Gastroesophageal sphincter (tissue), 4 donors: Measurements from ENCODE around the gene BPIFA3. TPM values are rescaled to one million over a fixed set of nuclear protein-coding genes. Genes with fewer than 3 reads are reported as not detected.

Experiments
- ATAC-seq: fragments of 150-250 bp; one replicate; pipeline ENCODE4 v1.9.1; 2016; ENCODE audit warnings: mild to moderate bottlenecking, moderate library complexity
- H3K27ac ChIP-seq, 4 donors: fragments of 200-600 bp; sonication (generic) in 3 of 4; 1 replicate in 3 of 4; 2 replicates in 1 of 4; pipeline ENCODE4 v1.5.1; 2016 to 2019
- H3K27me3 ChIP-seq: fragments of 200-600 bp; sonication (generic); one replicate; pipeline ENCODE4 v1.5.1; 2019
- H3K36me3 ChIP-seq, 2 donors: fragments of 200-600 bp; sonication (generic); one replicate each; pipeline ENCODE4 v1.5.1; 2019; ENCODE audit warnings: control low read depth in 1 of 2
- H3K4me1 ChIP-seq, 3 donors: fragments of 200-600 bp; sonication (generic); 1 replicate in 2 of 3; 2 replicates in 1 of 3; pipeline ENCODE4 v1.5.1; 2016 to 2019; ENCODE audit warnings: control low read depth in 2 of 3
- H3K4me3 ChIP-seq, 2 donors: fragments of 200-600 bp; sonication (generic); one replicate each; pipeline ENCODE4 v1.5.1; 2019; ENCODE audit warnings: mild to moderate bottlenecking in 1 of 2, moderate library complexity in 1 of 2
- H3K9me3 ChIP-seq, 3 donors: fragments of 200-600 bp; sonication (generic); one replicate each; pipeline ENCODE4 v1.5.1; 2017 to 2019; ENCODE audit warnings: control low read depth in 2 of 3
- EP300 ChIP-seq: sonication (generic); formaldehyde crosslinking; IDR thresholded peaks from one replicate; pipeline ENCODE4 v1.6.1; 2017; ENCODE audit warnings: antibody characterized with exemption, mild to moderate bottlenecking
- POLR2A ChIP-seq, 2 donors: fragments of 450-650 bp; IDR thresholded peaks; one replicate each; pipeline ENCODE4 v1.6.1; 2017; ENCODE audit warnings: antibody characterized with exemption in 2 of 2, mild to moderate bottlenecking in 2 of 2, moderate library complexity in 1 of 2
- POLR2AphosphoS5 ChIP-seq: sonication (generic); formaldehyde crosslinking; IDR thresholded peaks from one replicate; pipeline ENCODE4 v1.6.1; 2017; ENCODE audit warnings: antibody characterized with exemption
- WGBS, 2 donors: methylation state at CpG; one replicate each; pipeline ENCODE4 v1.1.5; 2018; ENCODE audit warnings: low coverage in 1 of 2; 5-methylcytosine and 5-hydroxymethylcytosine counted together
- total RNA-seq, 4 donors: library from RNA; depleted of rRNA; stranded (reverse); fragments of >200 nt; gene quantifications; one replicate each; pipeline ENCODE4 v1.1.0, GENCODE V29; 2016
- TF ChIP-seq, protein P1 (sequence below), 4 experiments: fragments of 200-600 bp in 2 of 4; fragments of 450-650 bp in 2 of 4; sonication (generic) in 1 of 4; IDR thresholded peaks; one replicate each; pipeline ENCODE4 v1.5.1; 2017 to 2019; ENCODE audit warnings: antibody characterized with exemption in 4 of 4, mild to moderate bottlenecking in 2 of 4, moderate library complexity in 2 of 4

Gene BPIFA3
- total RNA-seq, 4 donors from 2014 or later: not detected

DNA sequence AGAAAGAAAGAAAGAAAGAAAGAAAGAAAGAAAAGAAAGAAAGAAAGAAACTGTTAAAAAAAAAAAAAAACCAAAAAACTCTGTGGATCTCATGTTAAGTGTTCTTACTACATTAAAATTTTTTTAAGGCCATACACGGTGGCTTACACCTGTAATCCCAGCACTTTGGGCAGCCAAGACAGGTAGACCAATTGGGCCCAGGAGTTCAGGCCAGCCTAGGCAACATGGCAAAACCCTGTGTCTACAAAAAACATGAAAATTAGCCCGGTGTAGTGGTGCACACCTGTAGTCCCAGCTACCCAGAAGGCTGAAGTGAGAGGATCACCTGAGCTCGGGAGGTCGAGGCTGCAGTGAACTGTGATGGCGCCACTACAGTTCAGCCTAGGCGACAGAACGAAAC, 14.1 kb downstream of the BPIFA3 start:
- TF ChIP-seq, protein P1, sequence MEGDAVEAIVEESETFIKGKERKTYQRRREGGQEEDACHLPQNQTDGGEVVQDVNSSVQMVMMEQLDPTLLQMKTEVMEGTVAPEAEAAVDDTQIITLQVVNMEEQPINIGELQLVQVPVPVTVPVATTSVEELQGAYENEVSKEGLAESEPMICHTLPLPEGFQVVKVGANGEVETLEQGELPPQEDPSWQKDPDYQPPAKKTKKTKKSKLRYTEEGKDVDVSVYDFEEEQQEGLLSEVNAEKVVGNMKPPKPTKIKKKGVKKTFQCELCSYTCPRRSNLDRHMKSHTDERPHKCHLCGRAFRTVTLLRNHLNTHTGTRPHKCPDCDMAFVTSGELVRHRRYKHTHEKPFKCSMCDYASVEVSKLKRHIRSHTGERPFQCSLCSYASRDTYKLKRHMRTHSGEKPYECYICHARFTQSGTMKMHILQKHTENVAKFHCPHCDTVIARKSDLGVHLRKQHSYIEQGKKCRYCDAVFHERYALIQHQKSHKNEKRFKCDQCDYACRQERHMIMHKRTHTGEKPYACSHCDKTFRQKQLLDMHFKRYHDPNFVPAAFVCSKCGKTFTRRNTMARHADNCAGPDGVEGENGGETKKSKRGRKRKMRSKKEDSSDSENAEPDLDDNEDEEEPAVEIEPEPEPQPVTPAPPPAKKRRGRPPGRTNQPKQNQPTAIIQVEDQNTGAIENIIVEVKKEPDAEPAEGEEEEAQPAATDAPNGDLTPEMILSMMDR (IDR thresholded peaks at IDR 0.05): no peak
- TF ChIP-seq POLR2A (IDR thresholded peaks at IDR 0.05) (no peak), POLR2AphosphoS5 (no peak), EP300 (no peak)
- Histone ChIP-seq H3K27me3 (peaks cover 80% of the 10 kb centered on the region), H3K4me1 (no peaks in the 10 kb centered on the region), H3K4me3 (no peak overlapping the region), H3K9me3 (no peaks in the 10 kb centered on the region), H3K36me3 (no peaks in the 10 kb centered on the region), H3K27ac (no peak overlapping the region)
- 38 to 61% methylated on average over 3 to 6 of the region's 7 CpGs for WGBS, 2 donors
- ATAC-seq: no peak

DNA sequence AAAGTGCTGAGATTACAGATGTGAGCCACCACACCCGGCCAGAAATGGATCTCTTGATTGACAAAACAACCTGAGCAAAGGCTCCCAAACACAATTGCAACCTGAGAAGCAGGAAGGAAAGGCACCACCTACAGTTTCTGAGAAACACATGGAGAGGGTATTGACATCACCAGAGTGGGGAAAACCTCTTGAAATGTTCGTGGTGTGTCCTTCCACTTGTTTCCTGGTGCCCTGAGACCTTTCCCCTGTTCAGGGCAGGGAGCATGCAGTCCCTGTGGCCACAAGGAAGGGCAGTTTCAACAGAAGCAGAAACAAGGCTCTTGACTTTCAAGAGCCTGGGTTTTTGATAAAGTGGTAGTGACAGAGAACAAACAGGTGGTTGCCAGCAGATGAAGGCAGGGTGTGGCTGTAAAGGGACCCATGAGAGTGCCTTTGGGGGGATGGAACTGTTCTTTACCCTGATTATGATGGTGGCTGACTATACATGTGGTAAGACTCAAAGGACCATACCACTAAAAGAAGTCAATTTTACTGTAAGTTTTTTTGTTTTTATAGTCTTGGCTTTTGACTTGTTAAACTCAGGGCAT, 15.4 kb downstream of the BPIFA3 start:
- 27 to 38% methylated on average over 1 to 2 of the region's 2 CpGs for WGBS, 2 donors
- Histone ChIP-seq H3K27ac (no peak overlapping the region), H3K4me3 (no peak overlapping the region), H3K9me3 (no peaks in the 10 kb centered on the region), H3K27me3 (peaks cover 79% of the 10 kb centered on the region), H3K4me1 (no peaks in the 10 kb centered on the region), H3K36me3 (no peaks in the 10 kb centered on the region)
- TF ChIP-seq POLR2A (IDR thresholded peaks at IDR 0.05): no peak
- TF ChIP-seq POLR2AphosphoS5: no peak
- TF ChIP-seq EP300: no peak
- TF ChIP-seq, protein P1 (IDR thresholded peaks at IDR 0.05): no peak
- ATAC-seq: no peak

- Histone ChIP-seq H3K27me3 (peaks cover 73% of the 10 kb centered on the region), H3K36me3 (no peaks in the 10 kb centered on the region), H3K9me3 (no peaks in the 10 kb centered on the region), H3K27ac (no peak overlapping the region), H3K4me1 (no peaks in the 10 kb centered on the region), H3K4me3 (no peak overlapping the region)
- whole genome bisulfite sequencing, 2 donors: 30% methylated on average over 1 to 5 of the region's 5 CpGs
- TF ChIP-seq POLR2AphosphoS5 (no peak), EP300 (no peak), POLR2A (IDR thresholded peaks at IDR 0.05) (no peak)
- TF ChIP-seq, protein P1 (IDR thresholded peaks at IDR 0.05): no peak
- no peak for ATAC-seq
These were observed 16.1 kb downstream of the BPIFA3 start for GRCh38 chr20:33233129-33233774.

DNA sequence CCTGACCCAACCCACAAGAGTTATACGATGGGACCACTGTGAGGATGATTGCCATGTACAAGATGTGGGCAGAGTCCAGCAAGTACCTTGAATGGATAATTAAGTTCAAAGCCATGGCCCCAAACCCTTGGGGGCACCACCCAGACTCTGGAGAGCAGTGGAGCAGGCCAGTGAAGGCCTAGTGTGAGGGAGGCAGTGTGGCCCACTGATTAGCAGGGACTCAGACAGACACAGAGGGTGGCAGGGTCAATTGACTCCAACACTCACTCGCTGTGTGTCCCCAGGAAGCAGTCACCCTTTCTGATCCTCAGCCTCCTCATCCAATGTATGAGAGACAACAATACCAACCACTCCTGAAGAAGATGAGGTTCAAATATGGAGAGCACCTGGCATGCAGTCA, 16.9 kb downstream of the BPIFA3 start:
- ATAC-seq: no peak
- no peak overlapping the region for H3K4me3 ChIP-seq
- 71 to 90% methylated on average over 1 to 2 of the region's 2 CpGs for WGBS, 2 donors
- no peak overlapping the region for H3K27ac ChIP-seq
- no peaks in the 10 kb centered on the region for H3K4me1 ChIP-seq
- TF ChIP-seq EP300 (no peak), POLR2AphosphoS5 (no peak)
- no peaks in the 10 kb centered on the region for H3K36me3 ChIP-seq
- no peaks in the 10 kb centered on the region for H3K9me3 ChIP-seq
- H3K27me3 ChIP-seq: peaks cover 67% of the 10 kb centered on the region

- Histone ChIP-seq H3K4me1 (no peaks in the 10 kb centered on the region), H3K27ac (no peak within 1 kb of the TSS), H3K27me3 (peaks cover 60% of the 10 kb centered on the region), H3K9me3 (no peaks in the 10 kb centered on the region), H3K36me3 (no peaks in the 10 kb centered on the region), H3K4me3 (no peak within 1 kb of the TSS)
- ATAC-seq: no peak
- 17 to 77% methylated on average over 1 to 3 of the region's 5 CpGs for WGBS, 2 donors
- TF ChIP-seq EP300 (no peak), POLR2A (IDR thresholded peaks at IDR 0.05) (no peak), POLR2AphosphoS5 (no peak)
- TF ChIP-seq, protein P1 (IDR thresholded peaks at IDR 0.05): no peak
These were observed 18.5 kb downstream of the BPIFA3 start, which contains the start of gene BPIFA1 for GRCh38 chr20:33235696-33236095. TSS of gene BPIFA1 (plus strand) at chr20:33235996. CDS start at chr20:33237712, 1,716 bp downstream.
